H54 (cell line): ENCODE results near the gene TPRX2.
"Not testable (repeated sequence)": the region's sequence is repeated elsewhere in the genome, so short reads cannot be mapped to it uniquely, and the experiment has no call there.

ENCODE experiments used
- DNase-seq: peaks from one replicate; pipeline ENCODE4 v3.0.0; 2011; ENCODE audit warnings: low spot score, mixed read lengths; ENCODE audit not compliant: insufficient read length
- FAIRE-seq: peaks from 3 replicates; lab custom pipeline; 2011; peaks lifted over from hg19 to GRCh38; lab: Jason Lieb, UNC
- POLR2A ChIP-seq: IDR thresholded peaks from 2 replicates; pipeline ENCODE4 v1.6.1; 2011; ENCODE audit warnings: low read depth, mild to moderate bottlenecking, low read length

Gene TPRX2, protein sequence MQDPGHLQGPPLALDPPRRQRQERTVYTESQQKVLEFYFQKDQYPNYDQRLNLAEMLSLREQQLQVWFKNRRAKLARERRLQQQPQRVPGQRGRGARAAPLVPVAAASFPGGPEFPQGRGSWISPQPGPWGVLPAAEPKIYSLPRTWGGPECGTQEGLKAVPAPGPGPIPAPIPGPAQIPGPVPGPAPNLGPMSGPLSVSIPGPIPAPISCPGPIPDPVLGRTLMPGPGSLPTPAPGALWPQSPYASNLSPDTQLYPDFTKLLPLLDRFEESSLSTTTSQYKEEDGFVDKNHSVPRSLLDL

GRCh38 chr19:47858646-47859285 is at the start of gene TPRX2:
TSS of gene TPRX2 (plus strand) at chr19:47859235. CDS start at chr19:47859247, 12 bp downstream.
- DNase-seq, FAIRE-seq: not testable (repeated sequence)

DNA sequence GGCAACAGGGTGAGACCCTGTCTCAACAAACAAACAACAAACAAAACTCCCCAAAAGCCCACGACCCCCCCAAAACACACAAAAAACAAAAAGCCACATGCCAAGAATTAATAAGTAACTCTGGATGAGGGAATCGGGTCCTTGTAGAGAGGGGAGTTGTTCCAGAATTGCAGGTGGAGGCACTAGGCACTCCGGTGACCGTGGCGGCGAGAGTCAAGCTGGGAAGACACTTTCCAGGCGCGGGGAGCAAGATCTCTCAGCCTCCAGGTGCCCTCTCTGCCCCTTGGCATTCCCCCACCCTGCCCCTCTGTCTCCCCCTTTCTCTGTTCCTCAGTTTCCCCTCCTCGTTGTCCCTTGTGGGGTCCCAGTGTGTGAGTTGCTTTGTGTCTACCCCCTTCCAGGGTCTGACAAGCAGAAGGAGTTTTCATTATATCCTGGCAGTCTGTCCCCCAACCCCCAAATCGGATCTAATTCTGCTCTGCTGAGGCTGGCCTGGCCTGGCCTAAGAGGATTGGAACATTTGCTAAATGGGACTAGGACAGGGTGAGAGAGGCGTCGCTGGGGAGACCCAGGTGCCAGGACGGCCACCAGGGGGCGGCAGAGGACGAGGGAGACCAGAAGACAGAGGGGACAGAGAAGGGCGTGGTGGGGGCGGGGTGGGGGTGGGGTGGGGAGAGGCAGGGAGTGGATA is 45.6 kb upstream of the TPRX2 start:
- peak; percentile 69 for DNase-seq
- FAIRE-seq, result no peak
- TF ChIP-seq POLR2A, result no peak

- TF ChIP-seq POLR2A, result no peak
- DNase-seq (no peak), FAIRE-seq (no peak)
Measured at GRCh38 chr19:47813995-47814328, 45.1 kb upstream of the TPRX2 start.

GRCh38 chr19:47816270-47816669 is 42.8 kb upstream of the TPRX2 start:
- not testable (repeated sequence) for DNase-seq, FAIRE-seq

DNA sequence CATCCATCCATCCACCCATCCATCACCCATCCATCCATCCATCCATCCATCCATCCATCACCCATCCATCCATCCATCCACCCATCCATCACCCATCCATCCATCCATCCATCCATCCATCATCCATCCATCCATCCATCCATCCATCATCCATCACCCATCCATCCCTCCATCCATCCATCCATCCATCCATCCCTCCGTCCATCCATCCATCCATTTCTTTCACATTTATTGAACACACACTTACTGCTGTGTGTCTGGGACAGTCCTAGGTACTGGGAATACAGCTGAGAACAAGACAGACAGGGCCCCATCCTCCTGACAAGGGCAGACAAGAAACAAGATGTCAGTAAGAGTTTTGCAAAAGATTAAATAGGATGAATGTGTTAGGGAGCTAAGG is 40.8 kb upstream of the TPRX2 start:
- DNase-seq, FAIRE-seq: not testable (repeated sequence)

DNA sequence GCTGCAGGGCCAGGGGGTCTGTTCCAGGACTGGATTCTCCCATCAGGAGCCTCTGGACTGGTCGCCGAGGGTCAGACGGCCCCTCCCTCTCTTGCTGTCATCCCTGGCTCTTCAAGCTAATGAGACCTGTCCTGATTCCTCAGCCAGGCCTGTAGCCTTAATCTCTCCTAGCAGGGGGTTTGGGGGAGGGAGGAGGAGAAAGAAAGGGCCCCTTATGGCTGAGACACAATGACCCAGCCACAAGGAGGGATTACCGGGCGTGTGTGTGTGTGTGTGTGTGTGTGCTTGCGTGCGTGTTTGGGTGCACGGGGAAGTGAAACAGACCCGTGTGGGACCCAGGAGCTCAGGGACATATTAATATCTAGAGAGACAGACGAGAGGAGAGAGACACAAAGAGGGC is 39.2 kb upstream of the TPRX2 start:
- FAIRE-seq (no peak), DNase-seq (no peak)
- TF ChIP-seq POLR2A, result no peak

- no peak for FAIRE-seq
- TF ChIP-seq POLR2A, result no peak
- no peak for DNase-seq
Measured at GRCh38 chr19:47820410-47820809, 38.6 kb upstream of the TPRX2 start.

DNA sequence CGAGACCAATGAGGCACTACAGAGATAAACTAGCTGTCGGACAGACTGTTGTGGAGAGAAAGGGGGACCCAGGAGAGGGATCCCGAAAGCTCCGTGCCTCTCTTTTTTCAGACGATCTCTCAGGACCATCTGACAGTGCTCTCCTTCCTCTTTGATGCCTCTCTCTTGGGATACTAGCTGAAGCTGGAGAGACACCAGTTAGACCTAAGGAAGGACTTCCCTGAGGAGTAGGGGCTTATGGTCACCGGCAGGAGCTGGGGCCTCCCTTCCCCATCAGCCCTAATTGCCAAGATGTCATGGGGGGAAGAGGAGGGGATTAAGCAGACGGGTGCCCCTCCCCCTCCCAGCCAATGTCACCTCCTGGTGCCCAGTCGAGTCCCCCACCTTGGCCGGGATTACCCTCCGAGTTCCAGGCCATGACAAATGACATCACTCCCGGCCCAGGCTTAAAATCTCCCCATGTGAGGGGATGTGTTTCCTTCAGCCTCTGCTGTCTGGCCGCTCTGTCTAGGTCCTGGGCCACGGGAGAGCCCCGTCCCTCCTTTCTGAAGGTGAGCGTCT is 37.5 kb upstream of the TPRX2 start, which contains the start of gene CRX:
Gene CRX, plus strand, starts transcription at position 478 of the 561 bp plus-strand sequence. CDS start 12,507 bp downstream, outside the sequence.
- DNase-seq (no peak), FAIRE-seq (no peak)
- TF ChIP-seq POLR2A, result no peak

DNA sequence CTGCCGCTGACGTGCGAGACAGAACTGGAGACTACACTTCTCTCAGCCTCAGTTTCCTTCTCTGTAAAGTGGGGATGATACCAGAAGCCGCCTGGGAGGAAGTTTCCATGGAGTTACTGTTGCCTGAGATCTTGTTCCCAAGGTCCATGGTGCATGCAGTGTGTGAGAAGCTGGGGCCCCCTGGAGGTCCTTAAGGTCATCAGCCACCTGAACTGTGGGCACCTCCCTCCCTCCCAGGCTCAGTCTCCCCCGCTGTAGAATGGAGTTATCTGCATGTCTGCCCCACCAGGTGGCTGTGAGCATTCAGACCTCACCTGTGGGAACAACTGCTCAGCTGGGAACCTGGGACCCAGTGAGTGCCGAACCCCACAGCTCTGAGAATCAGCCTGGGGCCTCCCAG is 34.6 kb upstream of the TPRX2 start:
- DNase-seq (no peak), FAIRE-seq (no peak)

DNA sequence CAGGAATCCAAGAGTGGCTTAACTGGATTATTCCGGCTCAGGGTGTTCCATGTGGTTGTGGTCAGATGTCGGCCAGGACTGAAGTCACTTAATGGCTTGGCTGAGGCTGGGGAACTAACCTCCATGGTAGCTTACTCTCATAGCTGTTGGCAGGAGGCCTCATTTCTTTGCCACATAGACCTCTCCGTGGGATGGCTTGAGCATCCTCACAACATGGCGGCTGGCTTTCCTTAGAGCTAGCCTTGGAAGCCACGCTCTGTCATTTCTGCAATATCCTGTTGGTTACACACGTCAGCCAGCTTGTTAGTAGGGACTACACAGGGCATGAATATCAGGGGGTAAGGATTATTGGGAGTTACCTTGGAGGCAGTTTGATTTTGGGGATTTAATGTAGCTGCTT is 32.2 kb upstream of the TPRX2 start:
- TF ChIP-seq POLR2A, result no peak
- DNase-seq (no peak), FAIRE-seq (no peak)

More for the DNA sequence above, 34.6 kb upstream of the TPRX2 start:
- no peak for TF ChIP-seq POLR2A

DNA sequence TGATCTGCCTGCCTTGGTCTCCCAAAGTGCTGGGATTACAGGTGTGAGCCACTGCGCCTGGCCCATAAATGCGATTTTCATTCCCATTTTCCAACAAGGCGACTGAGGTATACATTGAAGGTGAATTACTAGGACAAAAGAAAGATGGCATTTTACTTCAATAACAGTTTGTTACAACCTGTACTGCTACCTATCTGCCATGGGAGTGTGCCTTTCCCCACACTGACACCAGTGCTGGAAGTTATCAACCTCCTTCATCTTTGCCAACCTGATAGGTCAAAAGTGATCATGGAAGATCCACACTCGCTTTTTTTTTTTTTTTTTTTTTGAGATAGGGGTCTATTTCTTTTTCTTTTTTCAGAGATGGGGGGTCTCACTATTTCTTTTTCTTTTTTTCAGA is 26.3 kb upstream of the TPRX2 start:
- FAIRE-seq (no peak), DNase-seq (no peak)
- no peak for TF ChIP-seq POLR2A

GRCh38 chr19:47836038-47836437 is 23.0 kb upstream of the TPRX2 start:
- TF ChIP-seq POLR2A, result no peak
- FAIRE-seq (no peak), DNase-seq (no peak)

DNA sequence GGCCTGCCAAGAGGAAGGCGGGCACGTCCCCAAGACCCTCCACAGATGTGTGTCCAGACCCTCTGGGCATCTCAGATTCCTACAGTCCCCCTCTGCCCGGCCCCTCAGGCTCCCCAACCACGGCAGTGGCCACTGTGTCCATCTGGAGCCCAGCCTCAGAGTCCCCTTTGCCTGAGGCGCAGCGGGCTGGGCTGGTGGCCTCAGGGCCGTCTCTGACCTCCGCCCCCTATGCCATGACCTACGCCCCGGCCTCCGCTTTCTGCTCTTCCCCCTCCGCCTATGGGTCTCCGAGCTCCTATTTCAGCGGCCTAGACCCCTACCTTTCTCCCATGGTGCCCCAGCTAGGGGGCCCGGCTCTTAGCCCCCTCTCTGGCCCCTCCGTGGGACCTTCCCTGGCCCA is 19.6 kb upstream of the TPRX2 start:
- FAIRE-seq, result no peak
- no peak for DNase-seq
- no peak for TF ChIP-seq POLR2A

- DNase-seq, result no peak
- no peak for FAIRE-seq
Measured at GRCh38 chr19:47839913-47840312, 19.1 kb upstream of the TPRX2 start.

More at GRCh38 chr19:47839913-47840312, 19.1 kb upstream of the TPRX2 start:
- no peak for TF ChIP-seq POLR2A
